ENCODE data around the gene UBR4.

DNA sequence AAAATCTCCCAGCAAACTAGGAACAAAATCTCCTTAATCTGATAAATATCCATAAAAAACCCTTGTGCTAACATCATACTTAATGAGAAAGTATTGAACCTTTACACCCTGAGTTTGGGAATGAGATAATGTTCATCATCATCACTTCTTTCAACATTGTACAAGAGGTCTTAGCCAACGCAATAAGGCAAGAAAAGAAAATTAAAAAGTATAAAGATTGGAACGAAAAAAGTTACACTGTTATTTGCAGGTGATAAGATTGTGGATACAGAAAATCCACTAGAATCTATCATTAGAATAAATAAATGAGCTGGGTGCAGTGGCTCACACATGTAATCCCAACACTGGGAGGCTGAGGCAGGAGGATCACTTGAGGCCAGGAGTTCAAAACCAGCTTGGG lies 76.7 kb downstream of the UBR4 start:
- TF ChIP-seq, protein P1, sequence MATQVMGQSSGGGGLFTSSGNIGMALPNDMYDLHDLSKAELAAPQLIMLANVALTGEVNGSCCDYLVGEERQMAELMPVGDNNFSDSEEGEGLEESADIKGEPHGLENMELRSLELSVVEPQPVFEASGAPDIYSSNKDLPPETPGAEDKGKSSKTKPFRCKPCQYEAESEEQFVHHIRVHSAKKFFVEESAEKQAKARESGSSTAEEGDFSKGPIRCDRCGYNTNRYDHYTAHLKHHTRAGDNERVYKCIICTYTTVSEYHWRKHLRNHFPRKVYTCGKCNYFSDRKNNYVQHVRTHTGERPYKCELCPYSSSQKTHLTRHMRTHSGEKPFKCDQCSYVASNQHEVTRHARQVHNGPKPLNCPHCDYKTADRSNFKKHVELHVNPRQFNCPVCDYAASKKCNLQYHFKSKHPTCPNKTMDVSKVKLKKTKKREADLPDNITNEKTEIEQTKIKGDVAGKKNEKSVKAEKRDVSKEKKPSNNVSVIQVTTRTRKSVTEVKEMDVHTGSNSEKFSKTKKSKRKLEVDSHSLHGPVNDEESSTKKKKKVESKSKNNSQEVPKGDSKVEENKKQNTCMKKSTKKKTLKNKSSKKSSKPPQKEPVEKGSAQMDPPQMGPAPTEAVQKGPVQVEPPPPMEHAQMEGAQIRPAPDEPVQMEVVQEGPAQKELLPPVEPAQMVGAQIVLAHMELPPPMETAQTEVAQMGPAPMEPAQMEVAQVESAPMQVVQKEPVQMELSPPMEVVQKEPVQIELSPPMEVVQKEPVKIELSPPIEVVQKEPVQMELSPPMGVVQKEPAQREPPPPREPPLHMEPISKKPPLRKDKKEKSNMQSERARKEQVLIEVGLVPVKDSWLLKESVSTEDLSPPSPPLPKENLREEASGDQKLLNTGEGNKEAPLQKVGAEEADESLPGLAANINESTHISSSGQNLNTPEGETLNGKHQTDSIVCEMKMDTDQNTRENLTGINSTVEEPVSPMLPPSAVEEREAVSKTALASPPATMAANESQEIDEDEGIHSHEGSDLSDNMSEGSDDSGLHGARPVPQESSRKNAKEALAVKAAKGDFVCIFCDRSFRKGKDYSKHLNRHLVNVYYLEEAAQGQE (IDR thresholded peaks at IDR 0.05; ENCODE audit: unreplicated experiment) = no peak
- TF ChIP-seq POLR2AphosphoS5 (IDR thresholded peaks at IDR 0.05; ENCODE audit: low read depth) = no peak
- TF ChIP-seq, protein P2, sequence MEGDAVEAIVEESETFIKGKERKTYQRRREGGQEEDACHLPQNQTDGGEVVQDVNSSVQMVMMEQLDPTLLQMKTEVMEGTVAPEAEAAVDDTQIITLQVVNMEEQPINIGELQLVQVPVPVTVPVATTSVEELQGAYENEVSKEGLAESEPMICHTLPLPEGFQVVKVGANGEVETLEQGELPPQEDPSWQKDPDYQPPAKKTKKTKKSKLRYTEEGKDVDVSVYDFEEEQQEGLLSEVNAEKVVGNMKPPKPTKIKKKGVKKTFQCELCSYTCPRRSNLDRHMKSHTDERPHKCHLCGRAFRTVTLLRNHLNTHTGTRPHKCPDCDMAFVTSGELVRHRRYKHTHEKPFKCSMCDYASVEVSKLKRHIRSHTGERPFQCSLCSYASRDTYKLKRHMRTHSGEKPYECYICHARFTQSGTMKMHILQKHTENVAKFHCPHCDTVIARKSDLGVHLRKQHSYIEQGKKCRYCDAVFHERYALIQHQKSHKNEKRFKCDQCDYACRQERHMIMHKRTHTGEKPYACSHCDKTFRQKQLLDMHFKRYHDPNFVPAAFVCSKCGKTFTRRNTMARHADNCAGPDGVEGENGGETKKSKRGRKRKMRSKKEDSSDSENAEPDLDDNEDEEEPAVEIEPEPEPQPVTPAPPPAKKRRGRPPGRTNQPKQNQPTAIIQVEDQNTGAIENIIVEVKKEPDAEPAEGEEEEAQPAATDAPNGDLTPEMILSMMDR (conservative IDR thresholded peaks at IDR 0.05; ENCODE audit: low read depth in 2 of 2) = no peak
- TF ChIP-seq EZH2phosphoT487 (IDR thresholded peaks at IDR 0.05; ENCODE audit: unreplicated experiment) = no peak
- TF ChIP-seq EZH2 (IDR thresholded peaks at IDR 0.05; ENCODE audit: low read depth, unreplicated experiment) = no peak
- TF ChIP-seq, protein P3, sequence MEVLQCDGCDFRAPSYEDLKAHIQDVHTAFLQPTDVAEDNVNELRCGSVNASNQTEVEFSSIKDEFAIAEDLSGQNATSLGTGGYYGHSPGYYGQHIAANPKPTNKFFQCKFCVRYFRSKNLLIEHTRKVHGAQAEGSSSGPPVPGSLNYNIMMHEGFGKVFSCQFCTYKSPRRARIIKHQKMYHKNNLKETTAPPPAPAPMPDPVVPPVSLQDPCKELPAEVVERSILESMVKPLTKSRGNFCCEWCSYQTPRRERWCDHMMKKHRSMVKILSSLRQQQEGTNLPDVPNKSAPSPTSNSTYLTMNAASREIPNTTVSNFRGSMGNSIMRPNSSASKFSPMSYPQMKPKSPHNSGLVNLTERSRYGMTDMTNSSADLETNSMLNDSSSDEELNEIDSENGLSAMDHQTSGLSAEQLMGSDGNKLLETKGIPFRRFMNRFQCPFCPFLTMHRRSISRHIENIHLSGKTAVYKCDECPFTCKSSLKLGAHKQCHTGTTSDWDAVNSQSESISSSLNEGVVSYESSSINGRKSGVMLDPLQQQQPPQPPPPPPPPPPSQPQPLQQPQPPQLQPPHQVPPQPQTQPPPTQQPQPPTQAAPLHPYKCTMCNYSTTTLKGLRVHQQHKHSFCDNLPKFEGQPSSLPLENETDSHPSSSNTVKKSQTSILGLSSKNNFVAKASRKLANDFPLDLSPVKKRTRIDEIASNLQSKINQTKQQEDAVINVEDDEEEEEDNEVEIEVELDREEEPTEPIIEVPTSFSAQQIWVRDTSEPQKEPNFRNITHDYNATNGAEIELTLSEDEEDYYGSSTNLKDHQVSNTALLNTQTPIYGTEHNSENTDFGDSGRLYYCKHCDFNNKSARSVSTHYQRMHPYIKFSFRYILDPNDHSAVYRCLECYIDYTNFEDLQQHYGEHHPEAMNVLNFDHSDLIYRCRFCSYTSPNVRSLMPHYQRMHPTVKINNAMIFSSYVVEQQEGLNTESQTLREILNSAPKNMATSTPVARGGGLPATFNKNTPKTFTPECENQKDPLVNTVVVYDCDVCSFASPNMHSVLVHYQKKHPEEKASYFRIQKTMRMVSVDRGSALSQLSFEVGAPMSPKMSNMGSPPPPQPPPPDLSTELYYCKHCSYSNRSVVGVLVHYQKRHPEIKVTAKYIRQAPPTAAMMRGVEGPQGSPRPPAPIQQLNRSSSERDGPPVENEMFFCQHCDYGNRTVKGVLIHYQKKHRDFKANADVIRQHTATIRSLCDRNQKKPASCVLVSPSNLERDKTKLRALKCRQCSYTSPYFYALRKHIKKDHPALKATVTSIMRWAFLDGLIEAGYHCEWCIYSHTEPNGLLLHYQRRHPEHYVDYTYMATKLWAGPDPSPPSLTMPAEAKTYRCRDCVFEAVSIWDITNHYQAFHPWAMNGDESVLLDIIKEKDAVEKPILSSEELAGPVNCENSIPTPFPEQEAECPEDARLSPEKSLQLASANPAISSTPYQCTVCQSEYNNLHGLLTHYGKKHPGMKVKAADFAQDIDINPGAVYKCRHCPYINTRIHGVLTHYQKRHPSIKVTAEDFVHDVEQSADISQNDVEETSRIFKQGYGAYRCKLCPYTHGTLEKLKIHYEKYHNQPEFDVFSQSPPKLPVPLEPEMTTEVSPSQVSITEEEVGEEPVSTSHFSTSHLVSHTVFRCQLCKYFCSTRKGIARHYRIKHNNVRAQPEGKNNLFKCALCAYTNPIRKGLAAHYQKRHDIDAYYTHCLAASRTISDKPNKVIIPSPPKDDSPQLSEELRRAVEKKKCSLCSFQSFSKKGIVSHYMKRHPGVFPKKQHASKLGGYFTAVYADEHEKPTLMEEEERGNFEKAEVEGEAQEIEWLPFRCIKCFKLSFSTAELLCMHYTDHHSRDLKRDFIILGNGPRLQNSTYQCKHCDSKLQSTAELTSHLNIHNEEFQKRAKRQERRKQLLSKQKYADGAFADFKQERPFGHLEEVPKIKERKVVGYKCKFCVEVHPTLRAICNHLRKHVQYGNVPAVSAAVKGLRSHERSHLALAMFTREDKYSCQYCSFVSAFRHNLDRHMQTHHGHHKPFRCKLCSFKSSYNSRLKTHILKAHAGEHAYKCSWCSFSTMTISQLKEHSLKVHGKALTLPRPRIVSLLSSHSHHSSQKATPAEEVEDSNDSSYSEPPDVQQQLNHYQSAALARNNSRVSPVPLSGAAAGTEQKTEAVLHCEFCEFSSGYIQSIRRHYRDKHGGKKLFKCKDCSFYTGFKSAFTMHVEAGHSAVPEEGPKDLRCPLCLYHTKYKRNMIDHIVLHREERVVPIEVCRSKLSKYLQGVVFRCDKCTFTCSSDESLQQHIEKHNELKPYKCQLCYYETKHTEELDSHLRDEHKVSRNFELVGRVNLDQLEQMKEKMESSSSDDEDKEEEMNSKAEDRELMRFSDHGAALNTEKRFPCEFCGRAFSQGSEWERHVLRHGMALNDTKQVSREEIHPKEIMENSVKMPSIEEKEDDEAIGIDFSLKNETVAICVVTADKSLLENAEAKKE (CRISPR knock-in tag; IDR thresholded peaks at IDR 0.05) = no peak
- no peak for TF ChIP-seq CREB1 (CRISPR knock-in tag; IDR thresholded peaks at IDR 0.05; ENCODE audit: low read depth)
- no peak for TF ChIP-seq ZNF114 (CRISPR knock-in tag; IDR thresholded peaks at IDR 0.05)
- TF ChIP-seq ZNF331 (CRISPR knock-in tag; IDR thresholded peaks at IDR 0.05; ENCODE audit: low read depth) = no peak
- TF ChIP-seq JUNB (IDR thresholded peaks at IDR 0.05; ENCODE audit: unreplicated experiment) = no peak

Measured in GM23338 (cell line).